GM12873 (cell line): ENCODE measurements around the gene WNT6.

ENCODE experiments used
- TF ChIP-seq, protein P1 (sequence below): IDR thresholded peaks from 2 replicates; pipeline ENCODE4 v1.5.1; 2012; ENCODE audit warnings: low read depth, mild to moderate bottlenecking, moderate library complexity, low read length, control low read depth; ENCODE audit not compliant: insufficient read depth; ENCODE audit errors: missing control alignments

WNT6 gene

DNA sequence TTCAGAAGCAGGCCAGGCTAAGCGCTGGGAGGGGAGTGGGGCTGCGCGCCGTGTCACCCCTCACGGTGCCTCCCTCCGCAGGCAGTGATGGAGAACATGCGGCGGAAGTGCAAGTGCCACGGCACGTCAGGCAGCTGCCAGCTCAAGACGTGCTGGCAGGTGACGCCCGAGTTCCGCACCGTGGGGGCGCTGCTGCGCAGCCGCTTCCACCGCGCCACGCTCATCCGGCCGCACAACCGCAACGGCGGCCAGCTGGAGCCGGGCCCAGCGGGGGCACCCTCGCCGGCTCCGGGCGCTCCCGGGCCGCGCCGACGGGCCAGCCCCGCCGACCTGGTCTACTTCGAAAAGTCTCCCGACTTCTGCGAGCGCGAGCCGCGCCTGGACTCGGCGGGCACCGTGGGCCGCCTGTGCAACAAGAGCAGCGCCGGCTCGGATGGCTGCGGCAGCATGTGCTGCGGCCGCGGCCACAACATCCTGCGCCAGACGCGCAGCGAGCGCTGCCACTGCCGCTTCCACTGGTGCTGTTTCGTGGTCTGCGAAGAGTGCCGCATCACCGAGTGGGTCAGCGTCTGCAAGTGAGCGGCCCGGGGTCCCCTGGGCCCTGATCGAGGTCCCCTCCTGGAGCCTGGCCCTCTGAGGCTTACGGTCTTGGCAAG, 33.2 kb downstream of the WNT6 start:
- TF ChIP-seq, protein P1, sequence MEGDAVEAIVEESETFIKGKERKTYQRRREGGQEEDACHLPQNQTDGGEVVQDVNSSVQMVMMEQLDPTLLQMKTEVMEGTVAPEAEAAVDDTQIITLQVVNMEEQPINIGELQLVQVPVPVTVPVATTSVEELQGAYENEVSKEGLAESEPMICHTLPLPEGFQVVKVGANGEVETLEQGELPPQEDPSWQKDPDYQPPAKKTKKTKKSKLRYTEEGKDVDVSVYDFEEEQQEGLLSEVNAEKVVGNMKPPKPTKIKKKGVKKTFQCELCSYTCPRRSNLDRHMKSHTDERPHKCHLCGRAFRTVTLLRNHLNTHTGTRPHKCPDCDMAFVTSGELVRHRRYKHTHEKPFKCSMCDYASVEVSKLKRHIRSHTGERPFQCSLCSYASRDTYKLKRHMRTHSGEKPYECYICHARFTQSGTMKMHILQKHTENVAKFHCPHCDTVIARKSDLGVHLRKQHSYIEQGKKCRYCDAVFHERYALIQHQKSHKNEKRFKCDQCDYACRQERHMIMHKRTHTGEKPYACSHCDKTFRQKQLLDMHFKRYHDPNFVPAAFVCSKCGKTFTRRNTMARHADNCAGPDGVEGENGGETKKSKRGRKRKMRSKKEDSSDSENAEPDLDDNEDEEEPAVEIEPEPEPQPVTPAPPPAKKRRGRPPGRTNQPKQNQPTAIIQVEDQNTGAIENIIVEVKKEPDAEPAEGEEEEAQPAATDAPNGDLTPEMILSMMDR: peak; percentile 65

DNA sequence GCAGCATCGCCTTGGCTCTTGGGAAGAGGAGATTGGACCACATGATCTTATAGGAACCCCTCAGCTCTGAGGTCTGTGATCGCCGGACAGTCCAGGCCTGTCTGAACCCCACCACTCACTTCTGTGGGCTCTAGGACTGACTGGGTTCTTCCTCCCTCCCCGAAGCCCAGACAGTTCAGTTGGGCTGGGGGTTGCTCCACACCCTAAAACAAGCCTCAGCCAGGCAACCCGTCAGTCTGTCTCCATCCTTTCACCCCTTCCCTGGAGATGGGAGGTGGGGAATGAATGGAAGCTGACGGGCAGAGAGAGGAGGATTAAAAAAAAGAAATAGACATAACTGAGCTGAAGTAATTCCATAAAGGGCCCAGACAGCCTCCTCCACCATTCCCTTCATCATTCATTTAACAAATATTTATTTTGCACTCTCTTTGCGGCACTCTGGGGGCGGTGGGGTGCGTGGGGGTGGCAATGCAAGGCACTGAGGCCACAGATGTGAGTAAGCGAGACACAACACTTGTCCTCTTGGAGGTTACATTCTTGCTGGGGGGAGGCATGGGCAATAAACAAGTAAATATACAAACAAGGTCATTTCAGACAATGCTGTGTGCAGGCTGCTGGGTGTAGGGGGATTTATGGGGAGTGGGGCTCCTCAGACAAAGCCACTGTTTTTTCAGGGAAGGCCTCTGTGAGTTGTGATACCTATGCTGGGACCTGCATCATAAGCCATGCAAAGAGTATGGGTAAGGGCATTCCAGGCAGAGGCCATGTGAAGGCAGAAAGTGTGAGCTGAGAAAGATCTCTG, 33.9 kb downstream of the WNT6 start:
- TF ChIP-seq, protein P1: no peak

DNA sequence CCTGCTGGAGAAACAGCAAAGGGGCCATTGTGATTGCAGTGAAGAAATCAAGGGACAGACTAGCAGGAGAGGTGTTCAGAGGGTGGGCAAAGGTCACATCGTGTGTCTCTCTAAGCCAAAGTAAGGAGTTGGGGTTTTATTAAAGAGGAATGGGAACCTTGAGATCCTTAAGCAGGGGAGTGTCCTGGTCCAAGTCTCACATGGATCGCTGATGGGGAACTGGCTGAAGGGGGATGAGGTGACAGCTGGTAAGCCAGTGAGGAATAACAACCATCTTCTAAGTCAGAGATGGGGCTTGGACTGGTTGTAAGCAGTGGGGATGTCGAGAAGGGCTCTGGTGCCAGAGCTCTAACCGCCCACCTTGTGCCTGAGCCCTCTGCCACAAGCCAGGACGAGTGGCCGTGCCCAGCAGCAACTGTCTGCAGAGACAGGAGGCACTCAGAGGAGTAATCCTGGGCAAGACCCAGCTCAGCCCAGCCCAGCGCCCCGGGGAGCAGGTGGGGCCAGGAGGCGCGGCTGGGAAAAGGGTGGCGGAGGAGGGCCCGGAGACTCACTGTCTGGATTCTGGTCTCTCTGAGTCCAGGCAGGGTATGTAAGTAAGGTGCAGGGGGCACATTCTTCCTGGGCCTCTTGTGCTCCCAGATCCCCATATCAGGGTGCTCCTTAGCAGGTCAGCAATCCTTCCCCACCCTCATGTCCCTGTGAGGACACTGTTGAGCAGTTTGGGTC, 34.7 kb downstream of the WNT6 start:
- TF ChIP-seq, protein P1: no peak

DNA sequence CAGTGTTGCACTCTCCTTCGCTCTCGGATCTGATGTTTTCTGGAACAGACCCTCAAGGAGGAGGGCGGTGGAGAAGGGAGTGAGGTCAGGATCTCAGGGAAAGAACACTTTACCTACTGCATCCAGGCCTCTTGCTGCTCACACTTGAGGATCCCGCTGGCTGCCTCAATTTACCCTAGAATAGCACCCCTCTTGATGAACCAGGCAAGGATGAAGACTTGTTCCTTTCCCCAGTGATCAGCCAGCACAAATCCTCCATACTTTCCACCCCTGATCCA, 35.2 kb downstream of the WNT6 start:
- TF ChIP-seq, protein P1: no peak

DNA sequence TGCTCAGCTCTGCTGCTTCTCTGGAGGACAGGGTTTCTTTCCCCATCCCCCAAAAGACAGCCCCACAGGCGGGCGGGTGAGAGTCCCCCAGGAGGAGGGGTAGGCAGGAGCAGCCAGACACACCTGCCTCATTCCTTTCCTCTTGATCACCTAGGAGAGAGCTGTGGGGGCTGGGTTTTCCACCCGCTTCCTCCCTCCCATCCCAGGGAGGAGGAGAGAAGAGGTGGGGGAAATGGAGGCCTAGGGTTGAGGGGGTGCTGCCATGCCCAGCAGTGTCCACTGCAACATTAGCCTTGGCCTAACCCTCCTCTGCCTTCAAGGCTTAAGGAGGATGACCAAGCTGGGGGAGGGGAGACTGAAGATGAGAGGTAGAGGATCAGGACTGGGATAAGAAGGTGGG, 35.7 kb downstream of the WNT6 start:
- TF ChIP-seq, protein P1: no peak

DNA sequence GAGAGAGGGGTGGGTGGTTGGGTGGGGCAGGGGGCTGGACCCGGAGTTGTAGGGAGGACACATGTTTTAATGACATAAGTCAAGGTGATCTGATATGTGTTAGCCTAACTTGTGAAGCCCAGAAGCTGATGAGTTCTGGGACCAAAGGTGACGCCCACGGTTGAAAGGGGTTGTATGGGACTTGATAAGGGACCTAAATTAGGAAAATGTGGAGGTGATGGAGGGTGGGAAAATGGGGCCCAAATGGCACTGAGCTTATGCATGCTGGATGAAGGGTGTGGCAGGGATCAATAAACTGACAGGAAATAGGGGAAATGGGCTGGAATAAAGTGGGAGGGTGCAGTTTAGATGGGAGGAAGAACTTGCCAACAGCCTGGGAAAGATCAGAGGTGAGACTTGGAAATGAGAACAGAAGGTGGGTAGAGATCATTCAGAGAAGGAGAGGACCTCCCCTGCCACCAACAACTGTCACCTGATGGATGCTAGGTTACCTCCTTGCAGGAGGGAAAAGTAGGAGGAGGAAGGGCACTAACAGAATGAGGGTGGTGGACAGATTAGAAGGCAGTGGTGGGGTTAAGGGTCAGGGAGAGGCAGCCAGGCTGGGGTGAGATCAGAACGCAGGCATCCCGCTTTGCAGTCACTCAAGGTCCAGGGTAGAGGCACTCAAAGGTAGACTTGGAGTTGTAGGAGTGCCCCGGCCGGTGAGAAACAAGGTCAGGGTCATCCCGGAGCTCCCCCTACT, 36.3 kb downstream of the WNT6 start:
- TF ChIP-seq, protein P1: no peak
